Right renal pelvis (tissue), 4 donors: ENCODE results near the gene PPP4R3C. TPM values are rescaled to one million over a fixed set of nuclear protein-coding genes. Genes with fewer than 3 reads are reported as not detected.
"Not testable (repeated sequence)": the region's sequence is repeated elsewhere in the genome, so short reads cannot be mapped to it uniquely, and the experiment has no call there.

Experiments used
- DNase-seq, 4 donors: peaks; one replicate each; pipeline ENCODE4 v3.0.0-alpha.2; 2013; ENCODE audit warnings: low read depth in 4 of 4, low spot score in 3 of 4, missing footprints in 1 of 4
- polyA plus RNA-seq, 4 donors: library from polyadenylated mRNA; unstranded; fragments of 120-200 nt; gene quantifications; one replicate each; pipeline ENCODE4 v1.2.1, GENCODE V29; 2013; ENCODE audit not compliant: insufficient read length in 4 of 4

PPP4R3C gene
- not detected for polyA plus RNA-seq

DNA sequence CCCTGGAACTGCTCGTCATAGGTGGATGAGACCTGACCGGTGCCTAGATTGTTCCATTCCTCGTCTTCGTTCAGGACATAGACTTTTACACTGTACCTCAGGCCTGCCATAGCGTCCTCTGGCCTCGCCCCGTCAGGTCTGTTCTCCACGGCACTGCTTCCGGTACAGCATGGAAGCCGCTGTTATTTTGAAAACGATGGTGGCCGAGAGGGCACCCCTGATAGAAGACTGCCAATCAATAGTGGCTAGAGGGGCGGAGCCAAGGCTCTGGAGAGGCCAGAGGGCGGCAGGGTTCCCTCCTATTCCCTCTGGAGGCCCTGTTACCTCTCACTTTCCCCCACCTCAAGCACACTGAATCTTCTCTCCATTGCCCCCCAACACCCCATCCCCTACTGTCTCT lies at the start of gene PPP4R3C:
Gene PPP4R3C (minus strand): TSS at position 155 of the 400 bp plus-strand sequence. CDS start 45 bp downstream, at position 110.
- DNase-seq: no peak

DNA sequence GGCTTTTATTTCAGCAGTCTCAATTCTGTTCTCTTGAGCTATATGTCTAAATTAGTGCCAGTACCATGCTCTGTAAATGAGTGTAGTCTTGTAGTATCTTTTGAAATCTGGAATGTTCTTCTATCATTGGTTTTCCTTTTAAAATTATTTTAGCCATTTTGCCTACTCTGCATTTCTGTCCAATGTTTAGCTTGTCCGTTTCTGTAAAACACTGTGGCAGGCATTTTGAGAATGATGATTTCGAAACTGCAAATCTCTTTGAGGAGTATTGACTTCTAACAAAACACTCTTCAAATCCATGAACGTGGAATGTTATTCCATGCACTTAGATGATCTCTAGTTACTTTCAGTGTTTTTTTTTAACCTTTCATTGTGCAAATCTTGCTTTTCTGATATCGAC lies 28.3 kb upstream of the PPP4R3C start:
- DNase-seq: no peak

DNA sequence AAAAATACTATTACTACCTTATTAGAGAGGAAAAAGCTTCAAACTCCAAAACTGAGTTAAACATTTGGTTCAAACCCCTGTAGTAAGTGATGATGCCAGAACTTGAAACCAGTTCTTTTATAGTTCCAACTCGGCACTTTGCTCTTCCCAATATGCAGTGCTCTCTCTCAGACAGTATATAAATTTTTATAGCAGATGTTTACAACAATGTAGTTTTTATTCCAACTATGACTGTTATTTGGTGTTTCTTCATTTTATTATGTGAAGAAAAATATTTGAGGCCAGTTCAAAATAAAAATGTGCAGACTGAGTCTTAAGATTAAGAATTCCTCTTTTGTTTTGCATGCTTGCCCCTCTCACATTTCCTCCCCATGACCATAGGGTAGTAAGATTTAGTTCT lies 2.9 kb upstream of the PPP4R3C start:
- DNase-seq: no peak

DNA sequence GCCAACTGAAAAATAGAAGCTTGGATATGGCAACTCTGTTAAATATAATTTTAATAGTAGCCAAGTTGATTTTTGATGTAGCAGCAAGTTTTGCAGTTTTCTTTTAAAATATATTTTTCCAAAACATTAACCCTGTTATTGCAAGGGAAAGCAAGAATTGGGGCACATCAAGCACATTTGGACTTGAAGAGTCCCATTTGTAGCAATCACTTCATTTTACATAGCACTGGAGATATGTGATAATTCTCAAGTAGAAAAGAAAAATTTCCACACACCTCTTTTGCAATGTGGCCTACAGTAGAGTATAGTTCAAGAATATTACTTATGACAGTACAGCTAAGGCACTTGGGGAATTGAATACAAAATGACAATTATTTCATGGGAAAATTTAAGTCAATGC lies 1.9 kb upstream of the PPP4R3C start:
- no peak for DNase-seq

DNA sequence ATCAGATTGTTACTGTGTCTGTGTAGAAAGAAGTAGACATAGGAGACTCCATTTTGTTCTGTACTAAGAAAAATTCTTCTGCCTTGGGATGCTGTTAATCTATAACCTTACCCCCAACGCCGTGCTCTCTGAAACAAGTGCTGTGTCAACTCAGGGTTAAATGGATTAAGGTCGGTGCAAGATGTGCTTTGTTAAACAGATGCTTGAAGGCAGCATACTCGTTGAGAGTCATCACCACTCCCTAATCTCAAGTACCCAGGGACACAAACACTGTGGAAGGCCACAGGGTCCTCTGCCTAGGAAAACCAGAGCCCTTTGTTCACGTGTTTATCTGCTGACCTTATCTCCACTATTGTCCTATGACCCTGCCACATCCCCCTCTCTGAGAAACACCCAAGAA lies 4.0 kb downstream of the PPP4R3C start:
- not testable (repeated sequence) for DNase-seq

DNA sequence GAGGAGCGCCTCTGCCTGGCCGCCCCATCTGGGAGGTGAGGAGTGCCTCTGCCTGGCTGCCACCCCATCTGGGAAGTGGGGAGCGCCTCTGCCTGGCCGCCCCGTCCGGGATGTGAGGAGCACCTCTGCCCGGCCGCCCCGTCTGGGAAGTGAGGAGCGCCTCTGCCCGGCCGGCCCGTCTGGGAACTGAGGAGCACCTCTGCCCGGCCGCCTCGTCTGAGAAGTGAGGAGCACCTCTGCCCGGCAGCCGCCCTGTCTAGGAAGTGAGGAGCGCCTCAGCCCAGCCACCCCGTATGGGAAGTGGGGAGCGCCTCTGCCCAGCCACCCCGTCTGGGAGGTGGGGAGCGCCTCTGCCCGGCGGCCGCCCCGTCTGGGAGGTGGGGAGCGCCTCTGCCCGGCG lies 4.6 kb downstream of the PPP4R3C start:
- not testable (repeated sequence) for DNase-seq

DNA sequence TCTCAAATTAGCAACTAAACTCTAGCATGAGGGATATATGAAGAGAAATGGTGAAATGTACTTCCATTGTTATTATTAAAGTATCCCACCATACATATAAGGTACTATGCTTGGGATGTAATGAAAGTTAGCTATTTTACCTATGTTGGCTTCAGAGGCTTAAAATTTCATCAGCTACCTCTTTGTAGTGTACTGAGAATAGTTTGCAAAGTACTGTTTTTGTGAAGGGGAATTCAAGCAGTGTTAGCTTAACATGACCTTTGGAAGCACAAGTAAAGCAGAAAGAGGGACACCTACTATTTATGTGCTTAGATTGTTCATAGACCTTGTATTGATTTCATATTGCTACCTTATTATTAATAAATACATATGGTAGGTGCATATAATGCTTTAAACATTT lies 11.8 kb downstream of the PPP4R3C start:
- no peak for DNase-seq

DNA sequence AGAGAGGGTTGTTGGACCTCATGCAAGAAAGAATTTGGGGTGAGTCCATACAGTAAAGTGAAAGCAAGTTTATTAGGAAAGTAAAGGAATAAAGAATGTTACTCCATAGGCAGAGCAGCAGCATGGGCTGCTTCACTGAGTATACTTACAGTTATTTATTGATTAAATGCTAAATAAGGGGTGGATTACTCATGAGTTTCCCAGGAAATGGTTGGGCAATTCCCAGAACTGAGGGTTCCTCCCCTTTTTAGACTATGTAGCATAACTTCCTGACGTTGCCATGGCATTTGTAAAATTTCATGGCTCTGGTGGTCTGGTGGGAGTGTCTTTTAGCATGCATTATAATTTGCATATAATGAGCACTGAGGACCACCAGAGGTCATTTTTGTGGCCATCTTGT lies 16.7 kb downstream of the PPP4R3C start:
- no peak for DNase-seq

DNA sequence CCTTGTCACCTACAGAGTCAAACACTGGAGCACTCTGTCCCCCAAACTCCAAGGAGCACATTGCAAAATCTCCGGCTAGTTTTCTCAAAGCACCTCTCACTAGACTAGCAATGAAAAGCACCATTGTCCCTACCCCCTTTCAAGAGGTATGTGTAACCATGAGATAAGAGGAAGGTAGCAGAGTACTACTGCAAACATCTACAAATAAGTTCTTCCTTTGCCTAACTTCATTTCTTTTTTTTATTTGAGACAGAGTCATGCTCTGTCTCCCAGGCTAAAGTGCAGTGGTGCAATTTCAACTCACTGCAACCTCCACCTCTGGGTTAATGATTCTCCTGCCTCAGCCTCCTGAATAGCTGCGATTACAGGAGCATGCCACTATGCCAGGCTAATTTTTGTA lies 17.7 kb downstream of the PPP4R3C start:
- no peak for DNase-seq

DNA sequence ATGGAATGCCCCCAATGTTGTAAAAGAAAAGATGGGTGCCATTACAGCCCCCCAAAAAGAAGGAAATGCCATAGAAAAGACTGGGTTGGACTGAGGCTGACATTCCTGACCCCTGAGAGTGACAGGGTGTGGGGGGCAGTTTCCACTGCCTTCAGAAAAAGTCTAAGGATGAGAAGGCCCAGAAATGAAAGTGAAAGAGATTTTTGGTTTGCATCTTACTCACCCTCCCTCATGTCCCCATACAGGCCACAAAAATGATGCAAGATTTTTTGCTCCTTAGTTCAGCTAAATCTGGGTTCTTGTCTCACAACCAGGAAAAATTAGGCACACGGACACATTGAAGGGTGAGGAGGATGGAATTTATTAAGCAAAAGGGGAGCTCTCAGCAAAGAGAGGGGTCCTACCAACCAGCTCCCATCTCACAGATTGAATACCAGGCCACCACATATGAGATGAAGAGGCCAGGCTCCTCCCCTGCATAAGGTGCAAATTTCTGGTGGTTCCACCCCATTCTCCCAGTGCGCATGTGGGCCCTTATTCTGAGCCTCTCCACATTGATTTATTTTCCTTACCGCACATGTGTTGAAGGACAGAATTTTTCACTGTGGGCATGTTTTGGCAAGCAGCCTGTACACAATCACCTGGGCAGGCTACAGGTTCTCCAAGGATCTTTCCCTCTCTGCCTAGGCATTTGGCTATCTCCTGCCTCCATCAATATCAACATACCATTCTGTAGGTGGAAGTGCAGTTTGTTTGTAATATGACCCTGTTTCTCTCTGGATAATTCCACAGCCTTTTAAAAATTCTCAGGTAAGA lies 18.8 kb downstream of the PPP4R3C start:
- no peak for DNase-seq

DNA sequence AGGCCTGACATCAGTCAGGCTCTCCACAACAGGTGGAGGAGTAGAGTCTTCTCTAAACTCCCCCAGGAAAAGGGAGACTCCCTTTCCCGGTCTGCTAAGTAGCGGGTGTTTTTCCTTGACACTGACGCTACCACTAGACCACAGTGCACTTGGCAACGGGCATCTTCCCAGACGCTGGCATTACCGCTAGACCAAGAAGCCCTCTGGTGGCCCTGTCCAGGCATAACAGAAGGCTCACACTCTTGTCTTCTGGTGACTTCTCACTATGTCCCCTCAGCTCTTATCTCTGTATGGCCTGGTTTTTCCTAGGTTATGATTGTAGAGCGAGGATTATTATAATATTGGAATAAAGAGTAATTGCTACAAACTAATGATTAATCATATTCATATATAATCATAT lies 20.7 kb downstream of the PPP4R3C start:
- DNase-seq: not testable (repeated sequence)

DNA sequence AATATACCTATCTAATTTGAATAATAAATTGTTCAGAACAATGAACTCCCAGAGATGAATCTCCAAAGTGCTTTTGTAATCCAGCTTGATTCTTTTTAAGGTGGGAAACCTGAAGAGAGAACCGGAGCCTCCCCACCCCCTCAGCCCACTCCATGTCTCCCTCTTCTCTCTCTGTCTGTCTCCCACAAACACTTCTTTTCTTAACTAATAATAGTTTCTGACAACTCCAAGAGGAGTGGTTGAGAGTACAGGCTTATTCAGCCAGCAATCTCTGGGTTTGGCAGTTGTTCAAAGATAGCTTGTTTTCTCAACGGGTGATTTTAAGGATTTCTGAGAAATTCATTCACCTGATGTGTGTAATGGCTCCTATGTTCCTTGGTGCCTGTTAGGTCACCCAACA lies 23.4 kb downstream of the PPP4R3C start:
- DNase-seq: no peak

DNA sequence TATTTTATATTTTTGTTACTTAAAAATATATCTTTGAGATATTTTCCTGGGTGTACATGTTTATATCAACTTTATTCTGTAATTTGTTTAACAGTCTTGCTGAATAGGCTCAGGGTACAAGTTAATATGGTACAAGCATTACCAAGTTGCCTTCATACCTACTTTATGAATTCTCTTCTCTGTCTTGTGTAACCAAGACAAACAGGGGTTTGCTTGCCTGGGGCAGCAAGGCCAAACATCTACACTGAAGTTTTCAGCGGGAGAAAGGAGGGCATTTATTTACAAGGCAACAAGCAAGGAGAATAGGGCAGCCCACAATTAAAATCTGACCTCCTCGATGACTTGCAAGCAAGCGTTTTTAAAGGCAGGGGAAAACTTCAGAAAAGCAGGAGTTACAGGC lies 24.2 kb downstream of the PPP4R3C start:
- no peak for DNase-seq

DNA sequence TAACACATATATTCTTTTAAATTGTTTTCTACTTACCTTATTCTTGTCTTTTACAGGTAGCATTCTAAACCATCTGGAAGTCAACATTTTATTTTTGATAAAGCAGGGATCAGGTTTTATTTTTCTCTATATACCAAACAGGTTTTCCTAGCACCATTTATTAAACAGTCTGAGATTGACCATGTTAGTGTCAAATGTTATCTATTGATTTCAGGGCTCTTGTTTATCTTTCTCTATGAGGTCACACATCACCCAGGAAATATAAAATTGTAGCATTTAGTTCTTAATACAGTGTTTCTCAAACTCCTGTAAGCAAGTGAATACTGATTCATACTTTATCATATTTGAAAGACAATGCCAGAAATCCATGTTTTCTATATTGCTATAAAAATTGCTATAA lies 28.1 kb downstream of the PPP4R3C start:
- DNase-seq: no peak

Other genes with a start within 250 kb of the PPP4R3C start
- gene DCAF8L2, start 127.0 kb upstream of the PPP4R3C start, polyA plus RNA-seq: under 1 TPM in 1 of 4 donors, not detected in 3; 0.03 TPM